ENCODE measurements around the gene SLC39A10. TPM values are rescaled to one million over a fixed set of nuclear protein-coding genes. Genes with fewer than 3 reads are reported as not detected.

SLC39A10 gene
- total RNA-seq, 2 donors from 2014 or later: 26.3 to 27.6 TPM

GRCh38 chr2:195711478-195711877 lies 54.5 kb downstream of the SLC39A10 start:
- H3K27ac ChIP-seq: no peak overlapping the region
- TF ChIP-seq CTCF (IDR thresholded peaks at IDR 0.05): no peak
- no peak for TF ChIP-seq POLR2A (IDR thresholded peaks at IDR 0.05)
- TF ChIP-seq POLR2AphosphoS5 (IDR thresholded peaks at IDR 0.05): no peak
- DNase-seq (ENCODE audit: low spot score): no peak
- no peaks in the 10 kb centered on the region for H3K4me1 ChIP-seq (replicated peaks)
- no peaks in the 10 kb centered on the region for H3K36me3 ChIP-seq
- H3K9me3 ChIP-seq: no peaks in the 10 kb centered on the region
- intact Hi-C loops (cut with DNase I): no loop called here
- no peak overlapping the region for H3K4me3 ChIP-seq
- no peaks in the 10 kb centered on the region for H3K27me3 ChIP-seq (replicated peaks; ENCODE audit: insufficient read depth)

GRCh38 chr2:195716466-195716865 lies 59.4 kb downstream of the SLC39A10 start:
- 96% methylated on average over 4 of the region's 4 CpGs for WGBS
- no peak for TF ChIP-seq POLR2A (IDR thresholded peaks at IDR 0.05)
- TF ChIP-seq POLR2AphosphoS5 (IDR thresholded peaks at IDR 0.05): no peak
- TF ChIP-seq CTCF (IDR thresholded peaks at IDR 0.05): no peak
- no peak overlapping the region for H3K27ac ChIP-seq
- H3K27me3 ChIP-seq (replicated peaks; ENCODE audit: insufficient read depth): no peaks in the 10 kb centered on the region
- H3K4me3 ChIP-seq: no peak overlapping the region
- no peaks in the 10 kb centered on the region for H3K4me1 ChIP-seq (replicated peaks)
- no peak for DNase-seq (ENCODE audit: low spot score)
- intact Hi-C loops (cut with DNase I): no loop called here
- no peaks in the 10 kb centered on the region for H3K9me3 ChIP-seq
- no peaks in the 10 kb centered on the region for H3K36me3 ChIP-seq

- no peak overlapping the region for H3K4me3 ChIP-seq
- TF ChIP-seq POLR2A (IDR thresholded peaks at IDR 0.05): no peak
- TF ChIP-seq CTCF (IDR thresholded peaks at IDR 0.05): no peak
- TF ChIP-seq POLR2AphosphoS5 (IDR thresholded peaks at IDR 0.05): no peak
- 100% methylated on average over 2 of the region's 2 CpGs for WGBS
These were observed 64.0 kb downstream of the SLC39A10 start for GRCh38 chr2:195721042-195721441.

GRCh38 chr2:195722075-195722474 lies 65.0 kb downstream of the SLC39A10 start:
- no peaks in the 10 kb centered on the region for H3K36me3 ChIP-seq
- H3K4me3 ChIP-seq: no peak overlapping the region
- no peaks in the 10 kb centered on the region for H3K9me3 ChIP-seq
- intact Hi-C loops (cut with DNase I): no loop called here
- no peaks in the 10 kb centered on the region for H3K27me3 ChIP-seq (replicated peaks; ENCODE audit: insufficient read depth)
- no peak for TF ChIP-seq POLR2A (IDR thresholded peaks at IDR 0.05)
- TF ChIP-seq POLR2AphosphoS5 (IDR thresholded peaks at IDR 0.05): no peak
- TF ChIP-seq CTCF (IDR thresholded peaks at IDR 0.05): no peak
- no peak overlapping the region for H3K27ac ChIP-seq
- no peaks in the 10 kb centered on the region for H3K4me1 ChIP-seq (replicated peaks)
- WGBS: 90% methylated on average over 1 of the region's 1 CpG
- no peak for DNase-seq (ENCODE audit: low spot score)

More at GRCh38 chr2:195721042-195721441, 64.0 kb downstream of the SLC39A10 start:
- no peak for DNase-seq (ENCODE audit: low spot score)
- intact Hi-C loops (cut with DNase I): no loop called here
- H3K9me3 ChIP-seq: no peaks in the 10 kb centered on the region
- H3K27me3 ChIP-seq (replicated peaks; ENCODE audit: insufficient read depth): no peaks in the 10 kb centered on the region
- no peaks in the 10 kb centered on the region for H3K4me1 ChIP-seq (replicated peaks)
- H3K36me3 ChIP-seq: no peaks in the 10 kb centered on the region
- no peak overlapping the region for H3K27ac ChIP-seq

- no peak for TF ChIP-seq CTCF (IDR thresholded peaks at IDR 0.05)
- TF ChIP-seq POLR2A (IDR thresholded peaks at IDR 0.05): no peak
- no peak for TF ChIP-seq POLR2AphosphoS5 (IDR thresholded peaks at IDR 0.05)
- Histone ChIP-seq H3K27me3 (replicated peaks; ENCODE audit: insufficient read depth) (no peaks in the 10 kb centered on the region), H3K4me3 (no peak overlapping the region), H3K4me1 (replicated peaks) (no peaks in the 10 kb centered on the region), H3K9me3 (no peaks in the 10 kb centered on the region), H3K27ac (no peak overlapping the region), H3K36me3 (no peaks in the 10 kb centered on the region)
- no peak for DNase-seq (ENCODE audit: low spot score)
- WGBS: 97% methylated on average over 4 of the region's 4 CpGs
- intact Hi-C loops (cut with DNase I): no loop called here
These were observed 70.1 kb downstream of the SLC39A10 start for GRCh38 chr2:195727106-195727505.
